Loucy (cell line): ENCODE results near the gene CCDC187.

Source experiments
- H2AFZ ChIP-seq: fragments of 200-600 bp; sonication (generic); 2 replicates; pipeline ENCODE4 v1.6.0; 2016; ENCODE audit warnings: antibody characterized with exemption, mild to moderate bottlenecking, low read length, moderate library complexity
- H3F3A ChIP-seq: fragments of 200-600 bp; 2 replicates; pipeline ENCODE4 v1.6.0; 2016; ENCODE audit warnings: antibody characterized with exemption, low read depth, mild to moderate bottlenecking
- H3K27me3 ChIP-seq: fragments of 200-600 bp; sonication (generic); 2 replicates; pipeline ENCODE4 v1.6.1; 2014; ENCODE audit warnings: low read length, mild to moderate bottlenecking; ENCODE audit not compliant: insufficient read depth, poor library complexity, severe bottlenecking
- H3K36me3 ChIP-seq: fragments of 200-600 bp; sonication (generic); 2 replicates; pipeline ENCODE4 v1.6.1; 2016; ENCODE audit warnings: low read length; ENCODE audit not compliant: insufficient read depth
- H3K4me1 ChIP-seq: fragments of 200-600 bp; sonication (generic); 2 replicates; pipeline ENCODE4 v1.5.1; 2014; ENCODE audit warnings: low read length, mild to moderate bottlenecking; ENCODE audit not compliant: insufficient read depth, poor library complexity, severe bottlenecking
- H3K4me2 ChIP-seq: fragments of 200-600 bp; sonication (generic); 2 replicates; pipeline ENCODE4 v1.6.0; 2014; ENCODE audit warnings: antibody characterized with exemption, low read length, low read depth, mild to moderate bottlenecking; ENCODE audit not compliant: poor library complexity, severe bottlenecking
- H3K4me3 ChIP-seq: fragments of 200-600 bp; sonication (generic); 2 replicates; pipeline ENCODE4 v1.5.1; 2014; ENCODE audit warnings: low read length, mild to moderate bottlenecking, mixed read lengths; ENCODE audit not compliant: poor library complexity, severe bottlenecking
- H3K79me2 ChIP-seq: fragments of 200-600 bp; sonication (generic); 2 replicates; pipeline ENCODE4 v1.6.1; 2014; ENCODE audit warnings: low read length; ENCODE audit not compliant: insufficient read depth
- H3K9ac ChIP-seq: fragments of 200-600 bp; sonication (generic); 2 replicates; pipeline ENCODE4 v1.6.0; 2014; ENCODE audit warnings: mild to moderate bottlenecking, low read depth, low read length, moderate library complexity; ENCODE audit not compliant: poor library complexity, severe bottlenecking
- H3K9me2 ChIP-seq: fragments of 200-600 bp; sonication (generic); replicated peaks from 2 replicates; pipeline ENCODE4 v1.6.1; 2016; ENCODE audit warnings: low read depth, low read length, mixed read lengths
- H3K9me3 ChIP-seq: fragments of 200-600 bp; sonication (generic); 2 replicates; pipeline ENCODE4 v1.6.1; 2014; ENCODE audit warnings: mild to moderate bottlenecking, antibody characterized with exemption, low read length, low read depth; ENCODE audit not compliant: insufficient read depth
- H4K20me1 ChIP-seq: fragments of 200-600 bp; sonication (generic); 2 replicates; pipeline ENCODE4 v1.6.0; 2014; ENCODE audit warnings: antibody characterized with exemption, low read length, mild to moderate bottlenecking; ENCODE audit not compliant: insufficient read depth, poor library complexity, severe bottlenecking
- EZH2phosphoT487 ChIP-seq: fragments of 200-600 bp; IDR thresholded peaks from 2 replicates; pipeline ENCODE4 v1.6.1; 2018; ENCODE audit warnings: antibody characterized with exemption, mild to moderate bottlenecking, moderate library complexity, borderline replicate concordance
- TF ChIP-seq, protein P1 (sequence below): fragments of 200-600 bp; sonication (generic); conservative IDR thresholded peaks from 2 replicates; pipeline ENCODE4 v1.5.1; 2014; ENCODE audit warnings: mild to moderate bottlenecking, antibody characterized with exemption, low read length

Gene CCDC187

DNA sequence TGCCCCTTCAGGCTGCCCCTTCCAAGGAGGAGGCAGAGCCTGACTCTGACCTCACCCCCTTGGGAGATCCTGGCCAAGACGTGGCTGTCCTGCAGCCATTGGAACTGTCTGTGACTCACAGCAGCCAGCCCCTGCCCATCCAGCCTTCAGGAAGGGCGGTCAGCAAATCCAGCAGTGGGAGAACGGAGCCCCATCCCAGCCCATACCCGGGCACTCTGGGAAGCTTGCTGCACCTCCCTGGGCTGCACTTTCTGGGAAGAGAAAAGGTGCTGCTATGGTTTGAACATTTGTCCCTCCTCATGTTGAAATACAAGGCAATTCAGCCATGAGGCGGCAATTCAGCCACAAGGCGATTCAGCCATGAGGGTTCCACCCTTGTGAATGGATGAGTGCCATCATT, 24.4 kb downstream of the CCDC187 start:
- Histone ChIP-seq H2AFZ (no peak overlapping the region), H3F3A (no peaks in the 10 kb centered on the region), H3K4me3 (no peak overlapping the region), H3K79me2 (no peaks in the 10 kb centered on the region), H3K27me3 (no peaks in the 10 kb centered on the region), H4K20me1 (no peaks in the 10 kb centered on the region), H3K36me3 (no peaks in the 10 kb centered on the region), H3K9ac (no peak overlapping the region), H3K9me2 (no peaks in the 10 kb centered on the region), H3K4me2 (no peak overlapping the region), H3K9me3 (no peaks in the 10 kb centered on the region), H3K4me1 (peaks cover 4% of the 10 kb centered on the region)
- TF ChIP-seq, protein P1, sequence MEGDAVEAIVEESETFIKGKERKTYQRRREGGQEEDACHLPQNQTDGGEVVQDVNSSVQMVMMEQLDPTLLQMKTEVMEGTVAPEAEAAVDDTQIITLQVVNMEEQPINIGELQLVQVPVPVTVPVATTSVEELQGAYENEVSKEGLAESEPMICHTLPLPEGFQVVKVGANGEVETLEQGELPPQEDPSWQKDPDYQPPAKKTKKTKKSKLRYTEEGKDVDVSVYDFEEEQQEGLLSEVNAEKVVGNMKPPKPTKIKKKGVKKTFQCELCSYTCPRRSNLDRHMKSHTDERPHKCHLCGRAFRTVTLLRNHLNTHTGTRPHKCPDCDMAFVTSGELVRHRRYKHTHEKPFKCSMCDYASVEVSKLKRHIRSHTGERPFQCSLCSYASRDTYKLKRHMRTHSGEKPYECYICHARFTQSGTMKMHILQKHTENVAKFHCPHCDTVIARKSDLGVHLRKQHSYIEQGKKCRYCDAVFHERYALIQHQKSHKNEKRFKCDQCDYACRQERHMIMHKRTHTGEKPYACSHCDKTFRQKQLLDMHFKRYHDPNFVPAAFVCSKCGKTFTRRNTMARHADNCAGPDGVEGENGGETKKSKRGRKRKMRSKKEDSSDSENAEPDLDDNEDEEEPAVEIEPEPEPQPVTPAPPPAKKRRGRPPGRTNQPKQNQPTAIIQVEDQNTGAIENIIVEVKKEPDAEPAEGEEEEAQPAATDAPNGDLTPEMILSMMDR: no peak
- no peak for TF ChIP-seq EZH2phosphoT487

DNA sequence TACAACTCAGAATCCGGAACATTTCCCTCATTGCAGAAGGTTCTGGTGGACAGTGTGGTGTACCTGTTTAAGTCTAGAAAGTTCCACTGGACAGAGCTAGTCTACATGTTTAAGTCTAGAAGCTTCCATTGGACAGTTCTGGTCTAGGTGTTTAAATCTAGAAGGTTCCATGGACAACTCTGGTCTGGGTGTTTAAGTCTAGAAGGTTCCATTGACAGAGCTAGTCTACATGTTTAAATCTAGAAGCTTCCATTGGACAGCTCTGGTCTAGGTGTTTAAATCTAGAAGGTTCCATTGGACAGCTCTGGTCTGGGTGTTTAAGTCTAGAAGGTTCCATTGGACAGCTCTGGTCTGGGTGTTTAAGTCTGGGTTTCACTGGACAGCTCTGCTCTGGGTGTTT, 25.0 kb downstream of the CCDC187 start:
- Histone ChIP-seq H3K27me3 (no peaks in the 10 kb centered on the region), H3F3A (no peaks in the 10 kb centered on the region), H3K4me3 (no peak overlapping the region), H3K9ac (no peak overlapping the region), H3K9me3 (no peaks in the 10 kb centered on the region), H4K20me1 (no peaks in the 10 kb centered on the region), H3K9me2 (no peaks in the 10 kb centered on the region), H3K79me2 (no peaks in the 10 kb centered on the region), H3K4me1 (peaks cover 4% of the 10 kb centered on the region), H3K4me2 (no peak overlapping the region), H2AFZ (no peak overlapping the region), H3K36me3 (no peaks in the 10 kb centered on the region)
- TF ChIP-seq EZH2phosphoT487: no peak
- TF ChIP-seq, protein P1: no peak

DNA sequence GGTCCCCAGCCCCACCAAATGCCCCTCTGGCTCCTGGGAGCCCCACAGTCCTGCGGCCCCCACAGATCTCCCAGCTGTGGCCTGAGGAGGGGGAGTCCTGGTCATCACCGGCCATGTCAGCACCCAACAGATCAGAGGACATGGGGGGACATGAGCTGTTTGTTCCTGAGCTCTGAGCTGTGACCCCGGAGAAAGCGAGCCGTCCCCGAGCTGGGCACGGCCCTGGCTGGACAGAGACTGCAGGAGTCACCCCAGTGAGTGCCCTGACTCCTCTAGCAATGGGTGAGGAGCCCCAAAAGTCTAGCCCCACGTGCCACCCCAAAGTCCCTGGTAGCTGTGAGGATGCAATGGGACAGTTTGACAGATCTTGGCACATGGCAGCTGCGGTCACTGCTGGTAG, 25.7 kb downstream of the CCDC187 start:
- no peak overlapping the region for H3K4me2 ChIP-seq
- H3K4me3 ChIP-seq: no peak overlapping the region
- no peaks in the 10 kb centered on the region for H3K9me2 ChIP-seq
- no peaks in the 10 kb centered on the region for H3K27me3 ChIP-seq
- H4K20me1 ChIP-seq: no peaks in the 10 kb centered on the region
- H3F3A ChIP-seq: no peaks in the 10 kb centered on the region
- no peaks in the 10 kb centered on the region for H3K36me3 ChIP-seq
- no peak overlapping the region for H3K9ac ChIP-seq
- no peak overlapping the region for H2AFZ ChIP-seq
- TF ChIP-seq, protein P1: no peak
- no peak for TF ChIP-seq EZH2phosphoT487
- H3K79me2 ChIP-seq: no peaks in the 10 kb centered on the region
- H3K9me3 ChIP-seq: no peaks in the 10 kb centered on the region
- peaks cover under 1% of the 10 kb centered on the region for H3K4me1 ChIP-seq
